Iris pigment epithelial cell (primary cell): ENCODE data around the gene ZNF74.

ENCODE experiments used
- DNase-seq: peaks from one replicate; pipeline ENCODE4 v3.0.0-alpha.2; 2011; ENCODE audit warnings: low read depth

Gene ZNF74

DNA sequence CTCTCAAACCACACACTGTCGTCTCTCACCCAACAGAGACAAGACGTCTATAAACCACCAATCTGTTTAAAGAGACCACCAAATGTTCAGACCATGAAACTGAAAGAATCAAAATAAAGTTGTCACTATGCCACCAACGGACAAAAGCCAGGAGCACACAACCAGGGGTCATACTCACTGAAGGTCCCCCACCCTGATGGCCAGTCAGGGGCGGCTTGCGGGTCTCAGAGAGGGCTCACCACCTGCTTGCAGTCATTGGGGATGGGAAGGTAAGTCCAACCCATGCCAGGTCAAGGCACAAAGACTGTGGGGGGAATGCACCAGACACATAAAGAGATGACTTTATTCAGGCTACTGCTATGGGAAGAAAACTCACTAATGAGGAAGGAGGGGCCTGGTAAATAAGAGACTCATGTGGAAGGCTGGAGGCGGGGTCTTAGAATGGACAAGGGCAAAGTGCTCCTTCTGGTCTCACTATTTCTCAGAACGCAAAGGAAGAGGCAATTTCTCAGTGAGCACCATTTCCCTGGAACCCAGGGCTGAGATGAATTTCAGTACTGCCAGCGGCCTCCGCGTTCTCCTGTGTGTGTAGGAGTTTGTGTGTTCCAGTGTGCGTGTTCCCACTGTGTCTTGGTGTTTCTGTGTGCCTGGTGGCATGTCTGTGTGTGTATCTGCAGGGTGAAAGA, 26.3 kb downstream of the ZNF74 start:
- DNase-seq: no peak

DNA sequence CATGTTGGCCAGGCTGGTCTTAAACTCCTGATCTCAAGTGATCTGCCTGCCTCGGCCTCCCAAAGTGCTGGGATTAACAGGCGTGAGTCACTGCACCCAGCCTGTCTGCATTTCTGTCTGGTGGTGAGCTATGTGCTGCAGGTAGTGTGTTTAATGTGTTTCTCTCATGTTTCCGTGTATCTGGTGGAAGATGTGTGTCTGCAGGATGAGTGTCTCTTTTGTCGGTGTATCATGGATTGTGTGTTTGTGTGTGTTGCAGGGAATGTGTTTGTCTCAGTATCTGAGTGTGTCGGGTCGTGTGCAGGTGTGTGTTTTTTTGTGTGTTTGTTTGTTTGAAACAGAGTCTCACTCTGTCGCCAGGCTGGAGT, 27.5 kb downstream of the ZNF74 start:
- peak; percentile 54 for DNase-seq

GRCh38 chr22:20422271-20423007, 28.5 kb downstream of the ZNF74 start:
- no peak for DNase-seq

- DNase-seq: no peak
These were observed 29.3 kb downstream of the ZNF74 start for GRCh38 chr22:20423008-20423905.

DNA sequence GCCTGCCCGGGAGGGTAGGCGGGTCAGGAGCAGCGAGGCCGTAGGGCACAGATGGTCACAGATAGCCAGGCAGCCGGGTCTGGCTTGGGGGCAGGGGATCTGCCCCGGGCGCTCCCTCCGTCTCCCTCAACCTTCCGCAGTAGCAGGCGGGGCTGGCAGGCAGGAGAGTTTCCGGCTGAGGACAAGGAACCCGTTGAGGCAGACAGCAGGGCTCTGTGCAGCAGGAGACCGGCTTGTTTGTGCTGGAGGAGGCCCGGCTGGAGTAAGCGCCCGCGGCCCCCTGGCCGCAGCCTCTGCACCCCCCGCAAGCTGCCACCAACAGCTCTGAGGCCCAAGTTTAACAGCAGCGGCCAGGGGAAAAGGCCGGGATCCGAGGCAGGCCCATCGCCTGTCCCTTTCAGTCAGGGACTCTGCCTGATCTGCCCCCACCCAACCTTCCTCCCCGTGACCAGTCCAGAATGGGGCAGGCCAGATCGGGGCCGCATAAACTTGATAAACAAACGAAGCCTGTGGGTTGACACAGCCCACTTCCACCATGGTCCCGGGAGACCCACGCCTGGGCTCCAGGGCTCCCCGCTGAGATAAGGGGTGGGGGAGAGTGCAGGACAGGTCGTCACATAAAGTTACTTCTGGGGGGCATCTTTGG, 30.1 kb downstream of the ZNF74 start:
- DNase-seq: no peak

DNA sequence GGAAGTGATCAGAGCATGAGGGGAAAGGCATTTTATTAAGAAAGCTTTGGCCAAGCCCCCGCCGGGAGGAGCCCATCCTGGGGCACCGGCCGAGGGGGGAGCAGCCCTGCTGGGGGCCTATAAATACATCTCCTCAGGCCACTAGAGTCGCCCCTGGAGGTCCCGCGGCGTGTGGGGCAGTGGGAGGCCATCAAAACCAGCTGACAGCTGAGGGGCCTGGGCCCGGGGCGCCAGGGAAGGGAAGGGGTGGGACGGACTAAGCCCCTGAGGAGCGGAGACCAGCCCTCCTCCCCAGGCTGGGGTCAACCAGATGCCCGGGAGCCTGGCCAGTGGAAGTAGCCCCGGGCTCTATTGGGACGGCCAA, 30.6 kb downstream of the ZNF74 start:
- no peak for DNase-seq

- no peak for DNase-seq
These were observed 31.1 kb downstream of the ZNF74 start for GRCh38 chr22:20424932-20425565.

DNA sequence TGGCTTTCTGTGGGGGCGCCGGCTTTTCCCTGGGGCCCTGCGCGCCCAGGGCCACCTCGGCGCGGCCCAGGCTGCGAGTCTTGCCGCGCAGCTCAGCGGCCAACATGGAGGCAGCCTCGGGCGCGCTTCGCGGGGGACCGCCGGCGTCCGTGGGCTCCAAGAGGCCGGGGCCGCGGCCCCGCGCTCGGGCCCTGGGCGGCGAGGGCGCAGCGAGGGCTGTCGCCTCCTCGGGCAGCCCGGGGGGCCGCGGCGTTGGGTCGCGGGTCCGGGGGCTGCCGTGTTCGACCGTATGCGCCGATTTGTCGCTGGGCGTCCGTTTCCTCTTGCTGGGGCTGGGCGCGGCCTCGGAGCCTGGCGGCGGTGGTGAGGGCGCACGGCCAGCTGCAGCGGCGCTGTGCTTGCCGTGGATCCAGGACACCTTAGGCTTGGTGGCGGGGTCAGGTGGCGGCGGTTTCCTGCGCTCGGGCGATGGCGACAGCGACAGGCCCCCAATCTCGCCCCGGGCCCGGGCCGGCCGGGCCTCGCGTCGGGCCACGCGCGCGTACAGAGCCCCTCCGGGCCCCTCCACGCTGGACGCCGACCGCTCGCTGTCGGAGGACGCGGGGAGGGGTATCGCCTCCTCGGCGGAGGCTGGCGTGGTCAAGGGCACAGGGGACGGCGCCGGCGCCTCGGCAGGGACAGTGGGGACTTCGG, 31.8 kb downstream of the ZNF74 start:
- no peak for DNase-seq

- DNase-seq: no peak
These were observed 32.3 kb downstream of the ZNF74 start for GRCh38 chr22:20426259-20426615.

DNA sequence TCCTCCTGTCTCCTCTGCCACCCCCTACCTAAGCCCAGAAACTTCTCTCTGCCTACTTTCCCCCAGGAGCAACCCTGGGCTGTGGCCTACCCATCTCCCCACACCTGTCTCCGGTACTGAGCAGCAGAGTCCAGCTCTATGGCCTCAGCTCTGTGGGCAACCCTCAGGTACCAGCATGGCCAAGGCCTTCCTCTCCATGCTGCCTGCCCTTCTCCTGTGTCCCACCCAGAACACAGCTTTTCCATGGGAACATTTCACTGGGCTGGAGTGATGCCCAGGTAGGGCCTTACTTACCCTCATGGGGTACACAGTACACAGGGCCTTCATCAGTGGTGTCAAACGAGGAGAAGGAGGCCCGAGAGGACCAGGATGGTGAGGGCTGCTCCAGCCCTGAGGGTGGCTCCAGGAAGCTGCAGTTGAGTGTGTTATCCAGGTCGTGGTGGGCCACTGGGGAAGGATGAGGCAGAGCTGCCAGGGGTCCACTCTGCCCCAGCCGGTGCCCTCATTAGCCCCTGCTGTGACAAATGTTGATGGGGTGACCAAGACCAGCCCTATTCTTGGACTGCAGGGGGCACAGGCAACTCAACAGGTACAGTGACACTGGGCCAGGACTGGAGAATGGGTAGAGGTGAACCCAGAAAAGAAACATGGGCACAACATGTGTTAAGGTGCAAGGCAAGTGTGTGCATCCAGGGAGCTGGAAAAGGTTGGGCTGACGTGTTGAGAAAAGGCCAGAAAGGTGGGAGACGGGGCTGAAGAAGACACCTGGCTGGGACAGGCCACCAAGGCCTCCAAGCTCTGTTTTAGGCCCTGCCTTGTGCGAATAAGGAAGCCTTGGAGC, 33.4 kb downstream of the ZNF74 start:
- no peak for DNase-seq

GRCh38 chr22:20427945-20428417, 34.0 kb downstream of the ZNF74 start:
- no peak for DNase-seq

- DNase-seq: no peak
These were observed 34.7 kb downstream of the ZNF74 start for GRCh38 chr22:20428496-20429253.

DNA sequence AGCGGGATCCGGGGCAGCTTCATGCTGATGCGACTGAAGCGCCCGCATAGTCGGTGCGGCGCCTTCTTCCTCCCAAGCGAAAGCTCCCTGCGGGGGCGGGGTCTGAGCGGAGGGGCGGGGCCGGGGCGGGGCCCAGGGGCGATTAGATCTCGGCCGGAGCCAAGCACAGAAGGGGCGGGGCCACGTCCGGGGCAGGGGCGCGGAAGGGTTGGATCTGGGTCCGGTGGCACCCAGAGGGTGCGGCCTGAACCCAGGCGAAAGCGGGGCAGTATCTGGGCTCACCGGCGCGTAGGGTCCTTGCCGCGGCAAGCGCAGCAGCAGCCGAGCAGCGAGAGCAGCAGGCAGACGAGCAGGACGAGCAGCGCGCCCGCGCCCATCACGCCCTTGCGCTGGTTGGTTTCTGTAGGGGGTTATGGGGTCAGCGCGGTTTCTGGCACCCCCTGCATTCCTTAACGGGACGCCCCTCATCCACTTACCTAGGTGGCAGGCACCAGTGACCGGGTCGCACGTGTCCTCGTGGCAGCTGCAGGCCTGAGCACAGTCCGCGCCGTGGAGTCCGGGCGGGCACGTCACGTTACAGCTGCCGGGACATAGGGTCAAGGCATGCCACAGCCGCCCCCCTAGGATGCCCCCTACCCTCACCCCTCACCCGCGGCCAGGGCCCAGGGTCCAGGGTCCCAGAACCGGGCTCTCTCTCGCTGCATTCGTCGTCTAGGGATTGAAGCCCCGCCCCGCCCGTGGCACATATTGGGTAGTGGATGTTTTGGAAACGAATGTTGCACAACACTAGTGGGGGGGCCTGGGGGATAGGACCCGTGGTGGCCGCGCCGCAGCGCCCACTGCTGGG, 35.5 kb downstream of the ZNF74 start:
- no peak for DNase-seq

DNA sequence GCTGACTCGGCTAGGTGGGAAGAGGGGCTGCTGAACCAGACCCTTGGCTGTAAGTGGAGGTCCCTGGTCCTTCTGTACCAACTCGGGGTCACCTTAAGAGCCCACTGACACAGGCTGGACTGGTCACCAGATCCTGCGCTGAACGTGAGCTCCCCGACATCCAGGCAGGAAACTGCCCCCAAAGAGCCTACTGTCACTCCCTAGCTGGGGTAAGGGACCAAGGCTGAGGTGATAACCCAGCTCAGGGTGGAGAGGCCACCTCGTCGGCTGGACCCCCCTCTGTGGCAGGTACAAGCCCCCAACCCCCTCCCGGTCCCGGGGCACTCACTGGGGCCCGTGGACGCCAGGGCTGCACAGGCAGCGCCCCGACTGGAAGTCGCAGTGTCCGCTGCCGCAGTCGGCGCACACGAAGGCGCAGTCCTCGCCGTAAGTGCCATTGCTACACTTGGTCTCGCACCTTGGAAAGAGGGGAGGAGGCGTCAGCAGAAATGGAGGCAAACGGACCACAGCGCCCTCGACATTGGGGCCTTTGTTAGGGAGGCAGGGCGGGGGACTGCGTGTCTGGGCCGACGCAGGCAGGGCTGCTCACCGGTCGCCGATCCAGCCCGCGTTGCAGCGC, 36.3 kb downstream of the ZNF74 start:
- DNase-seq: no peak

- peak; percentile 38 for DNase-seq
These were observed 37.0 kb downstream of the ZNF74 start for GRCh38 chr22:20430720-20431510.

DNA sequence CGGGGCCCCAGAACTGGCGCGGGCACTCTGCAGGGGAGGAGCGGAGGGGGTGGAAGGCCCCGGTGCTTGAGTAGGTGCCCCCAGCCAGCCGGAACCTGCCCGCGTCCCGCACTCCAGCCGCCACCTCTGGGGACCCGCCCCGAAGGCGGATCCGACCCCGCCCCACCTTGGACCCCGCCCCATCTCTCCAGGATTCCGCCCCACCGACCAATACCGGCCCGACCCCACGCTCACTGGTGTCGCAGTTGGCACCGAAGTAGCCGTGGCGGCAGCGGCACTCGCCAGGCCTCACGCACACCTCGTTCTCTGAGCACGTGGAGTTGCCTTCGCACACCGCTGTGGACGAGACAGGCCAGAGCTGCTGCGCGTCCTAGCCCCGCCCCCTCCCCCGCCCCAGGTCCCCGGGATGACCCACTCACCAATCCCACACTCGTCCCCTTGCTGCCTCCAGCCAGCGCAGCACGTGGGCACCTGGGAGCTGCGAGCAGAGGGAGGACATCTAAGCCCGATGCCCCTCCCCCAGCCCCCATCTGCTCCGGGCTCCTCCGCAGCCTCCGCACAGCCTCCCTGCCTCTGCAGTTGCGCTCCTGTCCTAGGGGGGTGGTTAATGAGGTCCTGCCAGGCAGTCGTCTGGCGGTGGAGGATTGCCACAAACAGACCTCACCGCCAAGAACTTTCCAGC, 37.7 kb downstream of the ZNF74 start:
- DNase-seq: no peak

DNA sequence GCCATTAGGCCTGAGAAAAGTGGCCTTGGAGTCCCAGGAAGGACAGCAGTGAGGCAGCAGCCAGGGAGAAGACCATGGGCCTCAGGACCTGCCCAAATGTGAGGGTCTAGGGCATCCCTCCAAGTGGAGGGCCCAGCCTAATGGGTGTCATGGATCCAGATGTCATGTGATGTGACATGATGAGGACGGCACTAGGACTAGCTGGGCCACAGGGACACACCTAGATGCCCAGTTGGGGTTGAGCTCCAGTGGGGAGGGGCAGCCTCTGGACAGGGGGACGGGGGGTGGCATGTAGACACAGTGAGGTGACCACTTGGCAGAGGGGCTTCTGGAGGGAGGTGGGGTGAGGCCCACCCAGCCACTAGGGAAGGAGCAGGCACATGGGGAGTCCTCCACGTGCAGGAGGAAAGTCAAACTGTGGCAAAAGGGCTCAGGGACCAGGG, 38.3 kb downstream of the ZNF74 start:
- no peak for DNase-seq
